ENCODE data around the gene FASTKD3. TPM values are rescaled to one million over a fixed set of nuclear protein-coding genes. Genes with fewer than 3 reads are reported as not detected.

The FASTKD3 gene
- total RNA-seq, 1 donor = 12.1 TPM

- H3K4me3 ChIP-seq (ENCODE audit: low read depth, low read length) = no peak overlapping the region
- no peak for DNase-seq (ENCODE audit: low read depth)
- no peak for TF ChIP-seq CTCF (IDR thresholded peaks at IDR 0.05; ENCODE audit: insufficient read depth, low read length)
These were observed 38.8 kb upstream of the FASTKD3 start for GRCh38 chr5:7907612-7908011.

GRCh38 chr5:7904170-7904569, 35.3 kb upstream of the FASTKD3 start:
- TF ChIP-seq CTCF (IDR thresholded peaks at IDR 0.05; ENCODE audit: insufficient read depth, low read length) = no peak
- no peak overlapping the region for H3K4me3 ChIP-seq (ENCODE audit: low read depth, low read length)
- DNase-seq (ENCODE audit: low read depth) = peak; percentile 52

GRCh38 chr5:7902666-7903625, 34.1 kb upstream of the FASTKD3 start:
- no peak overlapping the region for H3K4me3 ChIP-seq (ENCODE audit: low read depth, low read length)
- TF ChIP-seq CTCF (IDR thresholded peaks at IDR 0.05; ENCODE audit: insufficient read depth, low read length) = no peak
- DNase-seq (ENCODE audit: low read depth) = no peak

- H3K4me3 ChIP-seq (ENCODE audit: low read depth, low read length) = no peak overlapping the region
- TF ChIP-seq CTCF (IDR thresholded peaks at IDR 0.05; ENCODE audit: insufficient read depth, low read length) = no peak
- DNase-seq (ENCODE audit: low read depth) = peak; percentile 8
These were observed 33.4 kb upstream of the FASTKD3 start for GRCh38 chr5:7902201-7902600.

GRCh38 chr5:7897014-7897600, 28.3 kb upstream of the FASTKD3 start:
- H3K4me3 ChIP-seq (ENCODE audit: low read depth, low read length) = no peak overlapping the region
- peak; percentile 25 for DNase-seq (ENCODE audit: low read depth)
- peak; percentile 27 for TF ChIP-seq CTCF (IDR thresholded peaks at IDR 0.05; ENCODE audit: insufficient read depth, low read length)

- TF ChIP-seq CTCF (IDR thresholded peaks at IDR 0.05; ENCODE audit: insufficient read depth, low read length) = no peak
- no peak for DNase-seq (ENCODE audit: low read depth)
- no peak overlapping the region for H3K4me3 ChIP-seq (ENCODE audit: low read depth, low read length)
These were observed 26.0 kb upstream of the FASTKD3 start for GRCh38 chr5:7894860-7895259.
